PFSK-1 (cell line): ENCODE data around the gene ADAR.

Experiments
- POLR2AphosphoS5 ChIP-seq: IDR thresholded peaks from 2 replicates; pipeline ENCODE4 v1.6.1; 2012; ENCODE audit warnings: low read depth, mild to moderate bottlenecking, control low read depth, low read length, moderate library complexity
- SIN3A ChIP-seq: IDR thresholded peaks from 2 replicates; pipeline ENCODE4 v1.6.1; 2012; ENCODE audit warnings: mild to moderate bottlenecking, low read length, moderate library complexity, borderline replicate concordance; ENCODE audit not compliant: insufficient read depth
- TF ChIP-seq, protein P1 (sequence below), 2 experiments: IDR thresholded peaks; 2 replicates each; pipeline versions ENCODE4 v1.6.1 to v1.8.0; 2011 to 2012; ENCODE audit warnings: low read depth in 2 of 2, low read length in 2 of 2, control low read depth in 1 of 2, inconsistent platforms in 1 of 2, mild to moderate bottlenecking in 1 of 2, moderate library complexity in 1 of 2; ENCODE audit not compliant: insufficient read depth in 1 of 2

DNA sequence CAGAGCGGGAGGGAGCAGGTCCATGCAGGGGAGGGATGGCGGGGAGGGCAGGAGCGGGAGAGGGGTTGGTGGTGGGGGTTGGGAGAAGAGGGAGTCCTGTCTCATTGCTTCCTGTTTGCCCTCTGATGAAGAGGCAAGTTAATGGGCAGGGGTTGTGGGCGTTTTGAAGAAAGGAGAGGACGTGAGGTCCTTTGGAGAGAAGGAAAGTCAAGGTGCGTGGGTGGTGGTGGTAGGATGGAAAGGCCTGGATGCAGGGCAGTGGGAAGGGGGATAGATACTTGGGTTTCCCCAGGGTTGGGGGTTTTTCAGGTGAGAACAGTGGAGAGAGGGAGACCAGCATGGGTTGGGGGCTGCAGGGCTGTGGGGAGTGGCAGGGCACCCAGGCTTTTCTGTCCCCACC is 66.8 kb downstream of the ADAR start:
- TF ChIP-seq, protein P1, sequence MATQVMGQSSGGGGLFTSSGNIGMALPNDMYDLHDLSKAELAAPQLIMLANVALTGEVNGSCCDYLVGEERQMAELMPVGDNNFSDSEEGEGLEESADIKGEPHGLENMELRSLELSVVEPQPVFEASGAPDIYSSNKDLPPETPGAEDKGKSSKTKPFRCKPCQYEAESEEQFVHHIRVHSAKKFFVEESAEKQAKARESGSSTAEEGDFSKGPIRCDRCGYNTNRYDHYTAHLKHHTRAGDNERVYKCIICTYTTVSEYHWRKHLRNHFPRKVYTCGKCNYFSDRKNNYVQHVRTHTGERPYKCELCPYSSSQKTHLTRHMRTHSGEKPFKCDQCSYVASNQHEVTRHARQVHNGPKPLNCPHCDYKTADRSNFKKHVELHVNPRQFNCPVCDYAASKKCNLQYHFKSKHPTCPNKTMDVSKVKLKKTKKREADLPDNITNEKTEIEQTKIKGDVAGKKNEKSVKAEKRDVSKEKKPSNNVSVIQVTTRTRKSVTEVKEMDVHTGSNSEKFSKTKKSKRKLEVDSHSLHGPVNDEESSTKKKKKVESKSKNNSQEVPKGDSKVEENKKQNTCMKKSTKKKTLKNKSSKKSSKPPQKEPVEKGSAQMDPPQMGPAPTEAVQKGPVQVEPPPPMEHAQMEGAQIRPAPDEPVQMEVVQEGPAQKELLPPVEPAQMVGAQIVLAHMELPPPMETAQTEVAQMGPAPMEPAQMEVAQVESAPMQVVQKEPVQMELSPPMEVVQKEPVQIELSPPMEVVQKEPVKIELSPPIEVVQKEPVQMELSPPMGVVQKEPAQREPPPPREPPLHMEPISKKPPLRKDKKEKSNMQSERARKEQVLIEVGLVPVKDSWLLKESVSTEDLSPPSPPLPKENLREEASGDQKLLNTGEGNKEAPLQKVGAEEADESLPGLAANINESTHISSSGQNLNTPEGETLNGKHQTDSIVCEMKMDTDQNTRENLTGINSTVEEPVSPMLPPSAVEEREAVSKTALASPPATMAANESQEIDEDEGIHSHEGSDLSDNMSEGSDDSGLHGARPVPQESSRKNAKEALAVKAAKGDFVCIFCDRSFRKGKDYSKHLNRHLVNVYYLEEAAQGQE (IDR thresholded peaks at IDR 0.05; ENCODE audit: insufficient read depth in 1 of 2, low read depth in 2 of 2, low read length in 2 of 2) = no peak
- TF ChIP-seq SIN3A (no peak), POLR2AphosphoS5 (no peak)
